LHCN-M2 (cell line): ENCODE results near the gene GNG7. TPM values are rescaled to one million over a fixed set of nuclear protein-coding genes. Genes with fewer than 3 reads are reported as not detected.

Experiments used
- DNase-seq: peaks from one replicate; pipeline ENCODE4 v3.0.0-alpha.2; 2012; ENCODE audit warnings: low read depth
- total RNA-seq: library from RNA; depleted of rRNA; stranded (reverse); fragments of >200 nt; gene quantifications from 2 replicates; pipeline ENCODE4 v1.2.3, GENCODE V29; 2014

Gene GNG7
- total RNA-seq, 1 experiment from 2014 or later = not detected

- DNase-seq = no peak
These were observed 24.6 kb upstream of the GNG7 start for GRCh38 chr19:2726904-2727639.

- peak; percentile 48 for DNase-seq
These were observed 23.8 kb upstream of the GNG7 start for GRCh38 chr19:2726160-2726855.

GRCh38 chr19:2724148-2724557 lies 21.7 kb upstream of the GNG7 start:
- no peak for DNase-seq

- DNase-seq = no peak
These were observed 21.3 kb upstream of the GNG7 start for GRCh38 chr19:2723747-2724146.

- DNase-seq = no peak
These were observed 20.8 kb upstream of the GNG7 start for GRCh38 chr19:2723345-2723715.

- DNase-seq = peak; percentile 80
These were observed 20.2 kb upstream of the GNG7 start for GRCh38 chr19:2722541-2723344.

GRCh38 chr19:2721570-2722540 lies 19.4 kb upstream of the GNG7 start:
- no peak for DNase-seq

- no peak for DNase-seq
These were observed 18.5 kb upstream of the GNG7 start, which contains the start of gene DIRAS1 for GRCh38 chr19:2720777-2721569. DIRAS1 (minus strand) TSS chr19:2721372; CDS start chr19:2717806, 3,566 bp downstream.

- peak; percentile 38 for DNase-seq
These were observed 17.7 kb upstream of the GNG7 start for GRCh38 chr19:2719920-2720776.

GRCh38 chr19:2719232-2719735 lies 16.8 kb upstream of the GNG7 start:
- no peak for DNase-seq

- DNase-seq = no peak
These were observed 15.4 kb upstream of the GNG7 start for GRCh38 chr19:2717638-2718541.

- no peak for DNase-seq
These were observed 14.5 kb upstream of the GNG7 start for GRCh38 chr19:2716722-2717637.

GRCh38 chr19:2716275-2716650 lies 13.8 kb upstream of the GNG7 start:
- no peak for DNase-seq

- no peak for DNase-seq
These were observed 13.2 kb upstream of the GNG7 start for GRCh38 chr19:2715470-2716274.

- no peak for DNase-seq
These were observed 12.2 kb upstream of the GNG7 start for GRCh38 chr19:2714531-2715269.
